ENCODE data around the gene ANK3. TPM values are rescaled to one million over a fixed set of nuclear protein-coding genes. Genes with fewer than 3 reads are reported as not detected.

ANK3 gene
- total RNA-seq, 1 experiment from 2014 or later, result 15.3 TPM

DNA sequence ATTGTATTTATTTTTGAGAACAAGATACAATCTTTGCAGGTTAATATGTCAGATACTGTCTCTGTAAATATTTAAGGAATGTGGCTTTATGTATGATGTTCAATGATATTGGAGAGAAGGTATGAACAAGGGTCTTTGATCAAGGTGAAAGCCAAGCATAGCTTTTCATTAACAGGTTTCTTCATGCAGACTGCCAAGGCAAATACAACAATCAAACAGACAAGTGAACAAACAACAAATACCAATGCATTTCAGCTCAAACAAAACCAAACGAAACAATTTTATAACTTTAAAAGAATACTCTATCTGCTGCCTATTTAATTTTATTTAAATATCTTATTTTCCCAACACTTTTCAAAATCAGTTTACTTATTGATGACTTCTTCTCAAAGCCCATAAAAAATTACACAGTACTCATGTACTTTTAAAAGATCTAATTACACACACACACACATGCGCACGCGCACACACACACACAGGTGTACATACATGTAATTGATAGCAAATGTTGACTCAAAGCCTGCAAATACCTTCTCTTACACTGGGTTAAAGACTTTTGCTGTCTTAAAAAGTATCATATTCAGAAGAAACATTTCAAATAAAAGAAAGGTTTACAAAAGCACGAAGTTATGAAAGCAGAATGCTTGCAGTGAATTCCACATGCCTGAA is 282.2 kb downstream of the ANK3 start:
- Histone ChIP-seq H3K4me3 (replicated peaks in 1 of 2; ENCODE audit: low read depth in 1 of 2, low read length in 2 of 2) (no peak overlapping the region), H3K36me3 (ENCODE audit: control insufficient read depth in 1 of 2, insufficient read depth in 2 of 2, low read length in 2 of 2) (no peaks in the 10 kb centered on the region), H3K4me2 (ENCODE audit: low read length) (no peak overlapping the region), H3K9me2 (ENCODE audit: insufficient read depth) (no peaks in the 10 kb centered on the region), H3K27ac (ENCODE audit: low read depth, low read length) (no peak overlapping the region), H3K9me3 (ENCODE audit: control insufficient read depth in 1 of 2, insufficient read depth in 1 of 2, low read depth in 1 of 2, low read length in 2 of 2) (no peaks in the 10 kb centered on the region), H4K20me1 (ENCODE audit: insufficient read depth) (no peaks in the 10 kb centered on the region), H3K4me1 (ENCODE audit: control insufficient read depth in 1 of 2, insufficient read depth in 2 of 2, low read length in 2 of 2) (no peaks in the 10 kb centered on the region), H3K9ac (ENCODE audit: low read length) (no peak overlapping the region), H3K27me3 (ENCODE audit: insufficient read depth, low read length) (no peaks in the 10 kb centered on the region), H3K79me2 (ENCODE audit: insufficient read depth, low read length) (no peaks in the 10 kb centered on the region), H2AFZ (ENCODE audit: low read depth, low read length, poor library complexity, severe bottlenecking) (no peak overlapping the region)
- ChIA-PET POLR2A (no interaction called here), CTCF (no interaction called here), RAD21 (ENCODE audit: low non-redundant PET in 1 of 2, low total read pairs in 2 of 2, uncharacterized antibody in 2 of 2, unreplicated experiment in 2 of 2) (no interaction called here)
- ATAC-seq (no peak), DNase-seq (ENCODE audit: low read depth, low spot score) (no peak)
- BruUV-seq (replicated peaks), result no TSS peak
- intact Hi-C loops (cut with micrococcal nuclease), result no loop called here
- TF ChIP-seq EZH2phosphoT487 (IDR thresholded peaks at IDR 0.05; ENCODE audit: borderline replicate concordance) (no peak), POLR2A (IDR thresholded peaks at IDR 0.05; ENCODE audit: borderline replicate concordance, extremely low read depth, insufficient read depth, insufficient read length) (no peak), SP1 (IDR thresholded peaks at IDR 0.05; ENCODE audit: low read depth) (no peak), RAD21 (IDR thresholded peaks at IDR 0.05; ENCODE audit: low read depth) (no peak), SIN3A (IDR thresholded peaks at IDR 0.05; ENCODE audit: low read depth) (no peak), SRF (IDR thresholded peaks at IDR 0.05; ENCODE audit: low read depth) (no peak), ELF1 (IDR thresholded peaks at IDR 0.05; ENCODE audit: borderline replicate concordance, low read depth) (no peak), YY1 (IDR thresholded peaks at IDR 0.05; ENCODE audit: extremely low read depth, insufficient replicate concordance, low read depth, low read length) (no peak), POLR2AphosphoS5 (IDR thresholded peaks at IDR 0.05; ENCODE audit: low read depth, low read length) (no peak), ZFX (IDR thresholded peaks at IDR 0.05) (no peak), CEBPB (IDR thresholded peaks at IDR 0.05; ENCODE audit: low read depth) (no peak), CBX3 (IDR thresholded peaks at IDR 0.05; ENCODE audit: low read depth) (no peak), TCF7L2 (IDR thresholded peaks at IDR 0.05; ENCODE audit: borderline replicate concordance, extremely low read depth, insufficient read depth, insufficient read length) (no peak), EZH2 (IDR thresholded peaks at IDR 0.05) (no peak), FOSL1 (IDR thresholded peaks at IDR 0.05; ENCODE audit: low read depth) (no peak)
- TF ChIP-seq, protein P1, sequence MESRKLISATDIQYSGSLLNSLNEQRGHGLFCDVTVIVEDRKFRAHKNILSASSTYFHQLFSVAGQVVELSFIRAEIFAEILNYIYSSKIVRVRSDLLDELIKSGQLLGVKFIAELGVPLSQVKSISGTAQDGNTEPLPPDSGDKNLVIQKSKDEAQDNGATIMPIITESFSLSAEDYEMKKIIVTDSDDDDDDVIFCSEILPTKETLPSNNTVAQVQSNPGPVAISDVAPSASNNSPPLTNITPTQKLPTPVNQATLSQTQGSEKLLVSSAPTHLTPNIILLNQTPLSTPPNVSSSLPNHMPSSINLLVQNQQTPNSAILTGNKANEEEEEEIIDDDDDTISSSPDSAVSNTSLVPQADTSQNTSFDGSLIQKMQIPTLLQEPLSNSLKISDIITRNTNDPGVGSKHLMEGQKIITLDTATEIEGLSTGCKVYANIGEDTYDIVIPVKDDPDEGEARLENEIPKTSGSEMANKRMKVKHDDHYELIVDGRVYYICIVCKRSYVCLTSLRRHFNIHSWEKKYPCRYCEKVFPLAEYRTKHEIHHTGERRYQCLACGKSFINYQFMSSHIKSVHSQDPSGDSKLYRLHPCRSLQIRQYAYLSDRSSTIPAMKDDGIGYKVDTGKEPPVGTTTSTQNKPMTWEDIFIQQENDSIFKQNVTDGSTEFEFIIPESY (IDR thresholded peaks at IDR 0.05; ENCODE audit: extremely low read depth, insufficient replicate concordance, low read length), result no peak
- TF ChIP-seq, protein P2, sequence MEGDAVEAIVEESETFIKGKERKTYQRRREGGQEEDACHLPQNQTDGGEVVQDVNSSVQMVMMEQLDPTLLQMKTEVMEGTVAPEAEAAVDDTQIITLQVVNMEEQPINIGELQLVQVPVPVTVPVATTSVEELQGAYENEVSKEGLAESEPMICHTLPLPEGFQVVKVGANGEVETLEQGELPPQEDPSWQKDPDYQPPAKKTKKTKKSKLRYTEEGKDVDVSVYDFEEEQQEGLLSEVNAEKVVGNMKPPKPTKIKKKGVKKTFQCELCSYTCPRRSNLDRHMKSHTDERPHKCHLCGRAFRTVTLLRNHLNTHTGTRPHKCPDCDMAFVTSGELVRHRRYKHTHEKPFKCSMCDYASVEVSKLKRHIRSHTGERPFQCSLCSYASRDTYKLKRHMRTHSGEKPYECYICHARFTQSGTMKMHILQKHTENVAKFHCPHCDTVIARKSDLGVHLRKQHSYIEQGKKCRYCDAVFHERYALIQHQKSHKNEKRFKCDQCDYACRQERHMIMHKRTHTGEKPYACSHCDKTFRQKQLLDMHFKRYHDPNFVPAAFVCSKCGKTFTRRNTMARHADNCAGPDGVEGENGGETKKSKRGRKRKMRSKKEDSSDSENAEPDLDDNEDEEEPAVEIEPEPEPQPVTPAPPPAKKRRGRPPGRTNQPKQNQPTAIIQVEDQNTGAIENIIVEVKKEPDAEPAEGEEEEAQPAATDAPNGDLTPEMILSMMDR (IDR thresholded peaks at IDR 0.05 in 2 of 3, conservative IDR thresholded peaks at IDR 0.05 in 1 of 3; ENCODE audit: borderline replicate concordance in 1 of 3, insufficient read depth in 1 of 3, low read depth in 2 of 3, low read length in 2 of 3), result no peak
- TF ChIP-seq, protein P3, sequence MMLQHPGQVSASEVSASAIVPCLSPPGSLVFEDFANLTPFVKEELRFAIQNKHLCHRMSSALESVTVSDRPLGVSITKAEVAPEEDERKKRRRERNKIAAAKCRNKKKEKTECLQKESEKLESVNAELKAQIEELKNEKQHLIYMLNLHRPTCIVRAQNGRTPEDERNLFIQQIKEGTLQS (IDR thresholded peaks at IDR 0.05), result no peak
- TF ChIP-seq, protein P4, sequence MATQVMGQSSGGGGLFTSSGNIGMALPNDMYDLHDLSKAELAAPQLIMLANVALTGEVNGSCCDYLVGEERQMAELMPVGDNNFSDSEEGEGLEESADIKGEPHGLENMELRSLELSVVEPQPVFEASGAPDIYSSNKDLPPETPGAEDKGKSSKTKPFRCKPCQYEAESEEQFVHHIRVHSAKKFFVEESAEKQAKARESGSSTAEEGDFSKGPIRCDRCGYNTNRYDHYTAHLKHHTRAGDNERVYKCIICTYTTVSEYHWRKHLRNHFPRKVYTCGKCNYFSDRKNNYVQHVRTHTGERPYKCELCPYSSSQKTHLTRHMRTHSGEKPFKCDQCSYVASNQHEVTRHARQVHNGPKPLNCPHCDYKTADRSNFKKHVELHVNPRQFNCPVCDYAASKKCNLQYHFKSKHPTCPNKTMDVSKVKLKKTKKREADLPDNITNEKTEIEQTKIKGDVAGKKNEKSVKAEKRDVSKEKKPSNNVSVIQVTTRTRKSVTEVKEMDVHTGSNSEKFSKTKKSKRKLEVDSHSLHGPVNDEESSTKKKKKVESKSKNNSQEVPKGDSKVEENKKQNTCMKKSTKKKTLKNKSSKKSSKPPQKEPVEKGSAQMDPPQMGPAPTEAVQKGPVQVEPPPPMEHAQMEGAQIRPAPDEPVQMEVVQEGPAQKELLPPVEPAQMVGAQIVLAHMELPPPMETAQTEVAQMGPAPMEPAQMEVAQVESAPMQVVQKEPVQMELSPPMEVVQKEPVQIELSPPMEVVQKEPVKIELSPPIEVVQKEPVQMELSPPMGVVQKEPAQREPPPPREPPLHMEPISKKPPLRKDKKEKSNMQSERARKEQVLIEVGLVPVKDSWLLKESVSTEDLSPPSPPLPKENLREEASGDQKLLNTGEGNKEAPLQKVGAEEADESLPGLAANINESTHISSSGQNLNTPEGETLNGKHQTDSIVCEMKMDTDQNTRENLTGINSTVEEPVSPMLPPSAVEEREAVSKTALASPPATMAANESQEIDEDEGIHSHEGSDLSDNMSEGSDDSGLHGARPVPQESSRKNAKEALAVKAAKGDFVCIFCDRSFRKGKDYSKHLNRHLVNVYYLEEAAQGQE (IDR thresholded peaks at IDR 0.05; ENCODE audit: low read depth), result no peak
- TF ChIP-seq, protein P5, sequence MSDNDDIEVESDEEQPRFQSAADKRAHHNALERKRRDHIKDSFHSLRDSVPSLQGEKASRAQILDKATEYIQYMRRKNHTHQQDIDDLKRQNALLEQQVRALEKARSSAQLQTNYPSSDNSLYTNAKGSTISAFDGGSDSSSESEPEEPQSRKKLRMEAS (IDR thresholded peaks at IDR 0.05), result no peak
